Amniotic epithelial cell (primary cell): ENCODE data around the gene FLYWCH1.
"Not testable (repeated sequence)": the region's sequence is repeated elsewhere in the genome, so short reads cannot be mapped to it uniquely, and the experiment has no call there.

Experiments
- DNase-seq: peaks from one replicate; pipeline ENCODE4 v3.0.0-alpha.2; 2010; ENCODE audit warnings: low read depth

The FLYWCH1 gene

DNA sequence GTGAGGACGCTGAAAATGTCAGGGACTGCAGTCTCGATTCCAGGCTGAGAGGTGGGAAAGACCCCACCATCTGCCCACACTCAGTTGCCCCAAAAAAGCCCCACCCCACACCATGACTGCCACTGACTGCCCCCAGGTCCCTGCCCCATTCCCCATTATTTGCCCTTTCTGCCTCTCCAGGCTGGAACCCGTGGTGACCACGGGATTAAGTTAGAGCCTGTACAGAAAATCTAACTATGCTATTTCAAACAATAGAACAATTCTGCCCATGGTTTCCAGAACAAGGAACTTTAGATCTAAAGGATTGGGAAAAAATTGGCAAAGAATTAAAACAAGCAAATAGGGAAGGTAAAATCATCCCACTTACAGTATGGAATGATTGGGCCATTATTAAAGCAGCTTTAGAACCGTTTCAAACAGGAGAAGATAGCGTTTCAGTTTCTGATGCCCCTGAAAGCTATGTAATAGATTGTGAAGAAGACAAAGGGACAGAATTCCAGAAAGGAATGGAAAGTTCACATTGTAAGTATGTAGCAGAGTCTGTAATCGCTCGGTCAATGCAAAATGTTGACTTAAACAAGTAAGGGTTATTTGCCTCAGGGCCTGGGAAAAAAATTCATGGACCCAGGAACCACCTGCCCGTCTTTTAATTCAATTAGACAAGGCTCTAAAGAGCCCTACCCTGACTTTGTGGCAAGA lies 14.4 kb downstream of the FLYWCH1 start:
- no peak for DNase-seq

DNA sequence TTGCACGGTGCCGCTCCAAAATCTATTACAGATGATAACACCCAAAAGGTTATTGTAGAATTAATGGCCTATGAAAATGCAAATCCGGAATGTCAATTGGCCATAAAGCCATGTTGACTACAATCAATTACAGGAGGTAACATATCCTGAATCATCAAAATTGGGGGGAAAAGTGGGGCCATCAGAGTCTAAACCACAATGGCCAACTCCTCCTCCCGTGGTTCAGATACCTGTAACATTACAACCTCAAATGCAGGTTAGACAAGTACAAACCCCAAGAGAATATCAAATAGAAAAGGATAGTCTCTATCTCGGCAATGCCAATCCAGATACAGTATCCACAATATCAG lies 14.9 kb downstream of the FLYWCH1 start:
- DNase-seq, result no peak

DNA sequence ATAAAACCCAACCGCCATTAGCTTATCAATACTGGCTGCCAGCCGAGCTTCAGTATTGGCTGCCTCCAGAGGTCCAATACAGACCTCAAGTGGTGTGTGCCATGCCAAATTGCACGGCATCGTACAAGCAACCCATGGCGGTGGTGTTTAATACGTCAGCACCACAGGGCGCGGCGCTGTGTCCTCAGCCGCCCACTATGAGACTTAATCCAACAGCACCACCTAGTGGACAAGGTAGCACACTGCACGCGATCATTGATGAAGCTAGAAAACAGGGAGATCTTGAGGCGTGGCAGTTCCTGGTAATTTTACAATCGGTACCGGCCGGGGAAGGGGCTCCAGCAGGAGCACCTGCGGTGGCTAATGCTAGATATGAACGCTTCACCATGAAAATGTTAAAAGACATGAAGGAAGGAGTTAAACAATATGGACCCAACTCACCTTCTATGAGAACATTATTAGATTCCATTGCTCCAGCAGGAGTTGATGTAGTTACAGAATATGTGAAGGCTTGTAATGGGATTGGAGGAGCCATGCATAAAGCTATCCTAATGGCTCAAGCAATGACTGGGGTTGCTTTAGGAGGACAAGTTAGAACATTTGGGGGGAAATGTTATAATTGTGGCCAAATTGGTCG lies 15.4 kb downstream of the FLYWCH1 start:
- peak; percentile 69 for DNase-seq

DNA sequence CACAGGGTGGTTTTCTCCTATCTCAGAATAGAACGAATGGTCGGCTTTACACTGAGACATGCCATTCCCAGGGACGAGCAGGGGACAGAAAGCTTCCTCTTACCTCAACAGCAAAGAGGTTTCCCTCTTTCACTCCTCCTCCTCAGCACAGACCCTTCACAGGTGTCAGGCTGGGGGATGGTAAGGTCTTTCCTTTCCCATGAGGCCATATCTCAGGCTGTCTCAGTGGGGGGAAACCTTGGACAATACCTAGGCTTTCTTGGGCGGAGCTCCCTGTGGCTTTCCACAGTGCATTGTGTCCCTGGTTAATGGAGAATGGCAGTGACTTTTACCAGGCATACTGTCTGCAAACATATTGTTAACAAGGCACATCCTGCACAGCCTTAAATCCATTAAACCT lies 16.4 kb downstream of the FLYWCH1 start:
- not testable (repeated sequence) for DNase-seq

DNA sequence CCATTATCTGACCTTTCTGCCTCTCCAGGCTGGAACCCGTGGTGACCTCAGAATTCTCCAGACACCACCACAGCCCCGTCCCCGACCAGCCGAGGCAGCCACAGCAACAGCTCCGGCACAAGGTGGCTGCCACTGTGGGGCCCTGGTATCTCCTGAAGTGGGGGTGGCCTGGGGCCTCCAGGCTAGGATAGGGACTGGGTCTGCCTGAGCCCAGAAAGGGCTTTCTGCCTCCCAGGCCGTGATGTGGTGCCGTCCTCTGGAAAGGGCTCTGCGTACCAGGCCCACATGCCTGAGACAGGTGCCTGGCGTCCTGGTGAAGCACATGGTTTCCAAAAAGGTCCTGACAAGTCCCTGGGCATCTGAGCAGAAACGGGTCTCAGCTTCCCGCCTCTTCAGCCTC lies 17.1 kb downstream of the FLYWCH1 start:
- no peak for DNase-seq

DNA sequence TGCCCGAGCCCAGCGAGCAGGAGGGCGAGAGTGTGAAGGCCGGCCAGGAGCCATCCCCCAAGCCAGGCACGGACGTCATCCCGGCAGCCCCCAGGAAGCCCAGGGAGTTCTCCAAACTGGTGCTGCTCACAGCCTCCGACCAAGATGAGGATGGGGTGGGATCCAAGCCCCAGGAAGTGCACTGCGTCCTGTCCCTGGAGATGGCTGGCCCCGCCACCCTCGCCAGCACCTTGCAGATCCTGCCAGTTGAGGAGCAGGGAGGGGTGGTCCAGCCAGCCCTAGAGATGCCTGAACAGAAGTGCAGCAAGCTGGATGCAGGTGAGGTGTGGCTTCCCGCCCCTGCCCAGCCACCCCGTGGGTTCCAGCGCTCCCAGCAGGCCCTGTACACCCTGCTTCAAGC lies 18.0 kb downstream of the FLYWCH1 start:
- no peak for DNase-seq

DNA sequence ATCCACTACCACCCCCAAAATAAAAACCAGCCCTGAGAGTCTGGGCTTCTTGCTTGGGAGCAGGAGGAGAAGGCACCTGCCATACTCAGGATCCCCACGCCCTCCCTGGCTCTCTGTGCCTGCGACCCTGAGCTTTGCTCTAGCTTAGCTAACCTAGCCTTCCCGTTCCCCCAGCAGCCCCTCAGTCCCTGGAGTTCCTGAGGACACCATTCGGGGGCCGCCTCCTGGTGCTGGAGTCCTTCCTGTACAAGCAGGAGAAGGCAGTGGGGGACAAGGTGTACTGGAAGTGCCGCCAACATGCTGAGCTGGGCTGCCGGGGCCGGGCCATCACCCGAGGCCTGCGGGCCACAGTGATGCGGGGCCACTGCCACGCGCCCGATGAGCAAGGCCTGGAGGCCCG lies 18.5 kb downstream of the FLYWCH1 start:
- DNase-seq, result no peak

DNA sequence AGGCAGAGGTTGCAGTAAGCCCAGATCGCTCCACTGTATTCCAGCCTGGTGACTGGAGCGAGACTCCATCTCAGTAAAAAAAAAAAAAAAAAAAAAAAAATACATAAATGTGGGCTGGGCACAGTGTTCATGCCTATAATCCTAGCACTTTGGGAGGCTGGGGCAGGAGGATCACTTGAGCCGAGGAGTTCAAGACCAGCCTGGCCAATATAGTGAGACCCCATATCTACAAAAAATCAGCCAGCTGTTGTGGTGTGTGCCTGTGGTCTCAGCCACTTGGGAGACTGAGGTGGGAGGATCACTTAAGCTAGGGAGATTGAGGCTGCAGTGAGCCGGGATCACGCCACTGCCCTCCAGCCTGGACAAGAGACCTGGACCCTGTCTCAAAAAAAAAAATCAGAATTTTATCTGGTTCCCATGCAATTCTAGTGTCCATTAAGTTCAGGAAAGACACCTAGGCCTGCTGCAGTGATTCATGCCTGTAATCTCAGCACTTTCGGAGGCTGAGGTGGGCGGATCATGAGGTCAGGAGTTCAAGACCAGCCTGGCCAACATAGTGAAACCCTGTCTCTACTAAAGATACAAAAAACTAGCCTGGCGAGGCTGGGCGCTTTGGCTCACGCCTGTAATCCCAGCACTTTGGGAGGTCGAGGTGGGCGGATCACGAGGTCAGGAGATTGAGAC lies 19.6 kb downstream of the FLYWCH1 start:
- DNase-seq, result not testable (repeated sequence)

DNA sequence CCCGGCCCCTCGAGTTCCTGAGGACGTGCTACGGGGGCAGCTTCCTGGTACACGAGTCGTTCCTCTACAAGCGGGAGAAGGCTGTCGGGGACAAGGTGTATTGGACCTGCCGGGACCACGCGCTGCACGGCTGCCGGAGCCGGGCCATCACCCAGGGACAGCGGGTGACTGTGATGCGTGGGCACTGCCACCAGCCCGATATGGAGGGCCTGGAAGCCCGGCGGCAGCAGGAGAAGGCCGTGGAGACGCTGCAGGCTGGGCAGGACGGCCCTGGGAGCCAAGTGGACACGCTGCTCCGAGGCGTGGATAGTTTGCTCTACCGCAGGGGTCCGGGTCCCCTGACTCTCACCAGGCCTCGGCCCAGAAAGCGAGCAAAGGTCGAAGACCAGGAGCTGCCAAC lies 21.4 kb downstream of the FLYWCH1 start:
- DNase-seq, result no peak

DNA sequence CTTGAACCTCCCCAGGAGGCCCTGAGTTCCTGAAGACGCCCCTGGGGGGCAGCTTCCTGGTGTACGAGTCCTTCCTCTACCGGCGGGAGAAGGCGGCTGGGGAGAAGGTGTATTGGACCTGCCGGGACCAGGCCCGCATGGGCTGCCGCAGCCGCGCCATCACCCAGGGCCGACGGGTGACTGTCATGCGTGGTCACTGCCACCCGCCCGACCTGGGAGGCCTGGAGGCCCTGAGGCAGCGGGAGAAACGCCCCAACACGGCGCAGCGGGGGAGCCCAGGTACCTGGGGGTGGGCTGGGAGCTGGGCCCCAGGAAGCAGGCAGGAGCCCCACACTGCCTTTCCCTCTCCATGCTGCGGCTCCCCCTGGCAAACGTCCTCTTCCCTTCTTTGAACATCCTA lies 22.0 kb downstream of the FLYWCH1 start:
- no peak for DNase-seq

DNA sequence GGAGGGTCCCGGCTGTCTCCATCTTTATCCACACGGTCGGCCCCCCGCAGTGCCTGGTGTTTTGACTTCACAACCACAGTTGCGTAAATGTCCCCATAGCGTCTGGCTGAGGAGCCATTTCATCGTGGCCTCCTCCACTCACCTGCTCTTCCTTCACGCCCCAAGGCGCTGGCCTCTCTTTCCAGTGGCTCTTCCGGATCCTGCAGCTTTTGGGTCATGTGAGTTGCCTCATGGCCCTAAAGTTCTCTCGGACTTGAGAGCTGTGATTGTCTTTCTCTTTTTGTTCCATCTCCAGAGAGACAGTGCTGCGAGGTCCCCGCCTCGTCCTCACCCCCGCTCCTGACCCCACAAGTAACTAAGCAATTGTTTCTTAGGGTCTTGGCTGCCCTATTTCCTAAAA lies 22.7 kb downstream of the FLYWCH1 start:
- DNase-seq, result no peak

DNA sequence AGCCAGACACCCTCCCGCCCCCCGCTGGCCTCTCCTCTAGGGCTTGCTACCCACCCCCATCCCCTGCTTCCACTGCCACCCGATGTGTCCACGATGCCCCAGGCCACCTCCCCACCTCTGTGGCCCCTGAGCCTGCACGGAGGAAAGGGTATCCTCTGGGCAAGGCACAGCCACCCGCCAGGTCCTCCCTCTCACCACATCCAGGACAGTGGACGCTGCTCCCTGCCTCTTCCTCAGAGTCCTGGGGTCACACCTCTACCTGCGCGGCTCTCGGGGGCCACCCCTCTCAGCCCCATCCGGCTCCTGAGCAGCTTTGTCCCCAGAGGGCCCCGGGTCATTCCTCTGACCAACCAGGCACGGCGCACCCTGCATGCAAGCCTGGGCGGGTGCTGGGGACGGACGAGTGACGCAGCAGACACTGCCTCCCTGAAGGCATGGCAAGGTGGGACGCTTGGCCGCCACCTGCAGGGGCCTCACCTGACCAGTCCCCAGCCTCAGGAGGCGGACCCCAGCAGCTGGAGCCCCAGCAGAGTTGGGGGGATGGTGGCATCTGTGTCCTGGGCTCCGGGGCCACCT lies 24.8 kb downstream of the FLYWCH1 start:
- no peak for DNase-seq

DNA sequence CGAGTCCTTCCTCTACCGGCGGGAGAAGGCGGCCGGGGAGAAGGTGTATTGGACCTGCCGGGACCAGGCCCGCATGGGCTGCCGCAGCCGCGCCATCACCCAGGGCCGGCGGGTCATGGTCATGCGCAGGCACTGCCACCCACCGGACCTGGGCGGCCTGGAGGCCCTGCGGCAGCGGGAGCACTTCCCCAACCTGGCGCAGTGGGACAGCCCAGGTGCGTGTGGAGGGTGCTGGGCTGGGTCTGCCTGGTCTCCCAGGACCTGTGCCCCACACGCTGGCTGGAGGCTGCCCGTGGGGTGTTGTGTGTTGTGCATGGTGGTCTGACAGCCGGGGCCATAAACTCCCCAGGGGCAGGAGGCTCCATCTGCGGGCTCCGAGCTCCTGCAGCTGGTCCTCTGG lies 25.4 kb downstream of the FLYWCH1 start:
- no peak for DNase-seq

DNA sequence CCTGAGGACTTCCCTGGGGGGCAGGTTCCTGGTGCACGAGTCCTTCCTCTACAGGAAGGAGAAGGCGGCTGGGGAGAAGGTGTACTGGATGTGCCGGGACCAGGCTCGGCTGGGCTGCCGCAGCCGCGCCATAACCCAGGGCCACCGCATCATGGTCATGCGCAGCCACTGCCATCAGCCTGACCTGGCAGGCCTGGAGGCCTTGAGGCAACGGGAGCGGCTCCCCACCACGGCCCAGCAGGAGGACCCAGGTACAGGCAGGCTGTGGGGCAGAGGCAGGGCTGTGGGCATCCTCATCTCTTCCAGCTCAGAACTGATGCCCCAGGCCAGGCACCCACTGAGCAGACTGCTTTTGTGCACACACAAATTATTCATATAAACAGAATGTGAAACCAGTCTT lies 26.5 kb downstream of the FLYWCH1 start:
- DNase-seq, result no peak

DNA sequence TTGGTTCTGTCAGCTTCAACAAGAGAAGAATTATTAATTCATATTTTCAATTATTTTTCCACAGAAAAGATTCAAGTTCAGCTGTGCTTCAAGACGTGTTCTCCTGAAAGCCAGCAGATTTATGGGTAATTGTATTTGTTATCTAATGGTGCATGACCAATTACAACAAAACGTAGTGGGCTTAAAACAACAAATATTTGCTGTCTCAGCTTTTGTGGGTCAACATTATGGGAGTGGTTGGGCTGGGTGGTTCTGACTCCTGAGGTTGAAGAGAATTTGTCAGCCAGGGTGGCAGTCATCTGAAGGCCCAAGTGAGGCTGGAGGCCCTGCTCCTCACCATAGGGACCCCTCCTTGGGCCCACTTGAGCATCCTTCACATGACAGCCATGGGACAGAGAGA lies 28.2 kb downstream of the FLYWCH1 start:
- DNase-seq, result no peak

DNA sequence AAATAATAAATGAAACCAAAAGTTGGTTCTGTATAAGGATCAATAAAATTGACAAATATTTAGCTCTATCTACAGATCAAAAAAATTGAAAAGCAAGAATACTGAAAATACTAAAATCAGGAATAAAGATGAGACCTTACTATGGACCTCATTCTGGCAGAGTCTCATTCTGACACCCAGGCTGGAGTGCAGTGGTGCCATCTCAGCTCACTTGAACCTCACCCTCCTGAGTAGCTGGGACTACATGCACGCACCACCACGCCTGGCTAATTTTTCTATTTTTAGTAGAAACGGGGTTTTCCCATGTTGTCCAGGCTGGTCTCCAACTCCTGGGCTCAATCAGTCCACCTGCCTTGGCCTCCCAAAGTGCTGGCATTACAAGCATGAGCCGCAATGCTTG lies 30.3 kb downstream of the FLYWCH1 start:
- no peak for DNase-seq

DNA sequence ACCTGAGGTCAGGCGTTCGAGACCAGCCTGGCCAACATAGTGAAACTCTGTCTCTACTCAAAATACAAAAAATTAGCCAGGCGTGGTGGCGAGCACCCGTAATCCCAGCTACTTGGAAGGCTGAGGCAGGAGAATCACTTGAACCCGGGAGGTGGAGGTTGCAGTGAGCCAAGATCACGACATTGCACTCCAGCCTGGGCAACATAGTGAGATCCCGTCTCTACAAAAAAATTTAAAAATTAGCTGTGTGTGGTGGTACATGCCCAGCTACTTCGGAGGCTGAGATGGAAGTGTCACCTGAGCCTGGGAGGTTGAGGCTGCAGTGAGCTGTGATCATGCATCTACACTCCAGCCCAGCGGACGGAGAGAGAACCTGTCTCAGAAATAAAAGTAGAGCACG lies 32.0 kb downstream of the FLYWCH1 start:
- DNase-seq, result not testable (repeated sequence)

DNA sequence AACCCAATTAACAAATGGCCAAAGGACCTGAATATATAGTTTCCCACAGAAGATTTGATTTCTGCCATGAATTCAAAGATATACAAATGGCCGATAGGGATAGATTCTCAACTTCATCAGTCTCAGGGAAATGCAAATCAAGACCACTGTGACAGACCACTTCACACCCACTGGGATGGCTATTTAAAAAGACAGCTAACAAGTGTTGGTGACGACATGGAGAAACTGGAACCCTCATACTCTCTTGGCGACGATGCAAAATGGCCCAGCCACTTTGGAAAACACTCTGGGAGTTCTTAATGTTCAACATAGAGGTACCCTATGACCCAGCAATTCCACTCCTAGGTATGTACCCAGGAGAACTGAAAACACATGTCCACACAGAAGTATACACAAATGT lies 34.9 kb downstream of the FLYWCH1 start:
- DNase-seq, result no peak

DNA sequence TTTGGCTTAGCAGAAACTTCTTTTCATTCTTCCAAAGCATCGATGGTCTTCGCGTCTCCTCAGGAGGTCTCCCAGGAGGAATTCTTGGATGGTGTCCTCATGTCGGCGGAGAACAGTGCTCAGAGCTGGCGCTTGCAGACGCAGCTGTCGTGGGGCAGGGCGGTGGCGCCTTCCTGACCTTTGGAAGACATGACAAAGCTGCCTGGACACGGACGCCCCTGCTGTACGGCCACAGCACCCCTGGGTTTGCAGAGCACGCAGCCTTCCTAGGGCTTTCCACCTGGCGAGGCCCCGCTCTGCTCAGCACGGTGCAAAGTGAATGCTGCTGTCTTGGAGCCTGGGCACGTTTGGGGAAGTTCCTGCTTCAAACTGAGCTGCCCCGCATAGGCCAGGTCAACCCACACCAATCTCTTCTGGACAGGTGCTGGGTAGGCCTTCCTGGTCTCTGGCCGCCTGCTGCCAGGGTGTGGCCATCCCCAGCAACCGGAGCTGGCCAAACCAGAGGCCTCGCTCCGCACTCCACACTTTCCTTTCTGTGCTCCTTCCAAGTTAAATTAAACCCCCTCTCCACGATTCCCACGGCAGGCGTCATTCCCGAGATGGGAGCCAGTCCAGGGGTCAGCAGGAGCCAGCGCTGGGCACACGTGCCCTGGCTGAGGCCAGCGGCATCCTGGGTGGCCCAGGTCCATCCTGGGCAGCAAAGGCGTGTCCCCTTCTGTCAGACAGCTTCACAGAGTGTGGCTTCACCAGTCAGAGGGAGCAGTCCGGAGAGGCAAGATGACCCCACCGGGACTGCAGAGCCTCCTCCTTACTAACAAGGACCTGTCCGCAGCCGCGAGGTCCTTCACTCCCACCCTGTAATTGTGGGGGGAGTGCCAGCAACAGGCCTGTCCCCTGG lies 37.3 kb downstream of the FLYWCH1 start:
- no peak for DNase-seq

DNA sequence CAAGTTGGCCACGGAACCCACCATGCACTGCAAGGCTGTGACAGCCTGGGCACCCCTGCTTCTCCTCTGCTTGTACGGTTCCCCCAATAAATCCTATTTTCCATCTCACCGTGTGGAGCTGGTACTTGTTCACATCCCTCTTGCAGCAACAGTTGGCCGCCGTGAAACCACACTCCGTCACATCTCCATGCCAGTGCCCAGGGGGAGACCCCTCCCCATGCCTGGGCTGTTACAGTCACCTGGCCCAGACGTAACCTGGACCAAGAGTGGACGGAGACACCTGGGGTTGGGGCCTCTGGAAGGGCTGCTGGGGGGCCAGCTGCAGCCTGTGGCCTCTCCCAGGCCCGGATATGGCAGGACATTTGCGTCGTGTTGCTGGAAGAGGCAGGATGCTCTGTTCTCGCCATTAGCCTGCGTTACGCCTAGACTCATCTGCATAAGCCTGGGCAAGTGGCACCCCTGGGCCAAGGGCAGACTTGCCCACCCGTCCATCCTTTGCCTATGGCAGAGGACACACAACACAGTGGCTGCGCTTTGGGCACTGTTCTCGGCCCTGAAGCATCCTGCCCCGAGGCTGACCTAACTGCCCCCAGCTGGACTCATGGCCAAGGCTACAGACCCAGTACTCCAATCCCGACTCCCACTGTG lies 38.1 kb downstream of the FLYWCH1 start:
- DNase-seq, result no peak

DNA sequence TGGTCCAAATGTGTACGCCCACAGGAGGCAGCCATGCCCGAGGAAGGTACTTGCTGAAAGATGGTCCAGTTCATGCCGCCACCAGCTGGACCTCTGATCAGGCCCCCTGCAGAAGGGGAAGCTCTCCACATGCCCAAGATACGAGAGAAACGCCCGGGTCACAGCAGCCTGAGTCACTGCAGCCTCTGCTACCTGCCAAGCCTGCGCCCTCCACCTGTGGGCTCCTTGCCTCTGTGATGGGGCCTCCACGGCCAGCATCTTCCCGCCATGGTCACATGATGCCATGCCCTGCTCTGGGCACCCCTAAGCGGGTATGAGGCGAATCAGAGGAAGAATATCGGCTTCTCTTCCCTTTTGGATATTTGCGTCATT lies 38.6 kb downstream of the FLYWCH1 start:
- no peak for DNase-seq

DNA sequence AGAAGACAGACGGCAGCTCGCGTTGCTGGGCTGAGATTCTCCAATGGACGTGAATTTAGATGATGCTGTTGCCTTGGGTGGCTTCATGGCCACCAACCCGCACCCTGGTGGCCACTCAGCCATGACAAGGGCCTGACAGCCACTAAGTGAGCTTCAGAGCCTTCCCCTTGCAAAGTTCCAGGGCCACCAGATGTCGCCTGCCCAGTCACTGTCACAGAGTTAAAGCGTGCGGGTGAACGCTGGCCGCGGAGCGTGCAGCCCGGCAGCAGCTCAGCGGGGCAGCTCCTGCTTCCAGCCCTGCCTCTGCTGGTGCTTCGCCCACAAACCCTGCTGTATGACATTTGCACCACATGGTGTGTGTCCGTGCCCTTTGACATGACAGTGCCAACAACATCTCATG lies 39.0 kb downstream of the FLYWCH1 start:
- no peak for DNase-seq
